NCI-H2081 (cell line): Measurements from ENCODE around the gene ATP9A.
"Not testable (repeated sequence)": the region's sequence is repeated elsewhere in the genome, so short reads cannot be mapped to it uniquely, and the experiment has no call there.

Experiments used
- DNase-seq, 2 experiments: peaks; one replicate each; lab custom pipeline; 2025; lab: John Stamatoyannopoulos, UW

ATP9A gene

DNA sequence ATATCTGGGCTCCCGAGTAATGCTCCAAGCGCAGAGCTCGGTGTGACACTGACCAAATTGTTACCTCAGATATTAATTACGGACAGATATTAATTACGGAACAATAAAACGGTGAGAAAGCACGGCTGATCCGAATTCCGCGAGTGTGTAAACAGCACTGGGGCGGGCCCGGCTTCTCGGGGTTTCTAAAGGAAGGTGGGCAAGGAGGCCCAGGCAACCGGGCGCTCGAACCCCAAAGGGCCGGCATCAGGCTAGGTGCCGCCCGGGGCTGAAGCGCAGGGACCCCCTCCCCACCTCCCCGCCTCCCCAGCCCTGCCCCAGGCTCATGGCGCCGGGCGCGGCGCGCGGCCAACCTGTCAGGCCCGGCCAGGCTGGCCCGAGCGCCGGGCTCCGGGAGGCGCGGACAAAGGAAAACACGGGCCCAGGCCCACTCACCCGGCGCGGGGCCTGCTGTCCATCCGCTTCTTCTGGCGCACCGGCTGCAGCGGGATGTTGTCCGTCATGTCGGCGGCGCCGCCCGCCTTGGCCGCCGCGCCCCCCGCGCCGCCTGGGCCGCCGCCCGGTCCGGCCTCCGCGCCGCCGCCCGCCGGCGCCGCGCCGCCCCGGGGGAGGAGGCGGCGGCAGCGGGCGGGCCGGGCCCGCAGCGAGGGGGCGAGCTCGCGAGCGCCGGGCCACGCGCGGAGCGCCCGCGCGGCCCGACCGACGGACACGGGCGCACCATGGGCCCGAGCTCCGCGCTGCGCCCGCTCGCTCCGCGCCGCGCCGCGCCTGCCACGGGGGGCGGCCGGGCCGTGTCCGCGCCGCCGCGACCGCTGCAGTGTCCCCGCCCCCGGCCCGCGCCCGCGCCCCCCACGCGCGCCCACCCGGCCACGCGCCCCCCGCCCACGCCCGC, at the start of gene ATP9A:
Gene ATP9A (minus strand): TSS at position 524 of the 892 bp plus-strand sequence. CDS start 21 bp downstream, at position 503.
- peak in 1 of 2 experiments; percentile 19 for DNase-seq

GRCh38 chr20:51816856-51817255, 48.7 kb upstream of the ATP9A start:
- DNase-seq, result not testable (repeated sequence)

GRCh38 chr20:51815383-51816076, 47.3 kb upstream of the ATP9A start:
- no peak for DNase-seq

GRCh38 chr20:51812861-51813260, 44.7 kb upstream of the ATP9A start:
- DNase-seq, result no peak

- peak in 1 of 2 experiments; percentile 41 for DNase-seq
Measured at GRCh38 chr20:51811514-51812128, 43.4 kb upstream of the ATP9A start.

DNA sequence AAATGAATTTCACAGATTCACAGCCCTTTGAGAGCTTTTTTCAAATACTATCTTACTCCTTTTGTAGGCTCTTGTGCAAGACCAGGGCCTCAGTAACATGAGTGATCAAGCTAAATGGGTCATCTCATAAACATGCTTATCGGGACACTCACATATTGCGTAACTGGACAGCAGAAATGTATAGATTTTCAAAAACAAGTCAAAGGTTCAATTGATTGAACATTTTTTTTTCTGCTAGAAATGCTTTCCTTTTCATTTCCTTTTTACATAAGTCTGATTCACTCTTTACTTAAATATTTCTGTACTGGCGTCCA, 42.8 kb upstream of the ATP9A start:
- DNase-seq, result no peak

DNA sequence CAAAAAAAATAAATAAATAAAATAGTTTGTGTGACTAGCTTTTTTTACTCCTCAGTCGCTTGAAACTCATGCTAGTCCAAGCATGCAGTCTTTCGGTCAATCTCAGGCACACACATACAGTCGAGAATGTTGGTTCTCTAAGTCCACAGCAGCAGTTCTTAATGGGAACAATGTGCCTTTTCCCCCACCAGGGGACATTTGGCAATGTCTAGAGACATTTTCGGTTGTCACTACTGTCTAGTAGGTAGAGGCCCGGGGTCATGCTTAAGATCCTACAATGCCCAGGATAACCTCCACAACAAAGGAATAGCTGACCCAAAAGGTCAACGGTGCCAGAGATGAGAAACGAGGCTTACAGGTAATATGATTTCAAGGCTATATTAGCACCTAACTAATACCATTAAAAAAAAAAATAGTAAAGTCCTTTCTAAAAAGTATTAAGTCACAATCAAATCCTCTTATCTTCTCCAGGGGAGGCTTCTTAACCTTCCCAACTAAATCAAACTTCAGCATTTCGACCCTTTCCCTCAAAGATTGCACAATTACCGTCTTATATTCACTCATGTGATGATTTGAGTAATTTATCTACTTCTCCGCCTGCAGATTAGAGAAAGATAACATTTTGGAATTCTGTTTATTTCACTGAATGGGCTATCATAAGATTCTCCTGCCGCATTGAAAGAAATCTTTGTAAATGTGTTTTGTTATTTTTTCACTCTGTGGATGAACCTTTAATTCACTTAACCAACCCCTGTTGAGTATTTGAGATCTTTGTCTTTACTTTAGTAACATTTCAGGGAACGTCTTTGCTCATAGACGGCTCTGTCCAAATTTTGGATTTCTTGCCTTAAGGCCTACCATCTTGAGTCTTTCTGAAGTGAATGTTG, 42.2 kb upstream of the ATP9A start:
- no peak for DNase-seq

DNA sequence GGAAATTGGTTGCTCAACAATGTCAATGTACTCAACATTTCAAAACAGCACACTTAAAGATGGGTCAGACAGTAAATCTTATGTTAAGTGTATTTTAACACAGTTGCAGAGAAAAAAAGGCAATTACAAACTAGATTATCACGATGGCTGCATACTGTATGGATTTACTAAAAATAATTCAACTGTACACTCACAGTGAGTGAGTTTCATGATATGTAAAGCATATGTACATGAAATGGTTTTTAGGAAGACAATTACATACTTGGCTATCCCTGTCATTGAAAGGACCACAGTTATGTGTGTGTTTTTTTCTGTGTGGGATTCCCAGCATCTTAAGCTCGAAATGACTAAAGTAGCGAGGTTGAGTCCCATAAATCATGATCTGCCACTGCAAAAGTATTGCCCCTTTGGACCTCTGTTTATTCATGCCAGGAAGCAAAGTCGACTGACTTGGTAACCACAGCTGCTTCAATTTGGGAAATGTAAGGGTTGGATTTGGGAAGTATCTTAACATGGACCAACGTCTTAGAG, 39.6 kb upstream of the ATP9A start:
- no peak for DNase-seq

- no peak for DNase-seq
Measured at GRCh38 chr20:51804754-51805153, 36.6 kb upstream of the ATP9A start.

DNA sequence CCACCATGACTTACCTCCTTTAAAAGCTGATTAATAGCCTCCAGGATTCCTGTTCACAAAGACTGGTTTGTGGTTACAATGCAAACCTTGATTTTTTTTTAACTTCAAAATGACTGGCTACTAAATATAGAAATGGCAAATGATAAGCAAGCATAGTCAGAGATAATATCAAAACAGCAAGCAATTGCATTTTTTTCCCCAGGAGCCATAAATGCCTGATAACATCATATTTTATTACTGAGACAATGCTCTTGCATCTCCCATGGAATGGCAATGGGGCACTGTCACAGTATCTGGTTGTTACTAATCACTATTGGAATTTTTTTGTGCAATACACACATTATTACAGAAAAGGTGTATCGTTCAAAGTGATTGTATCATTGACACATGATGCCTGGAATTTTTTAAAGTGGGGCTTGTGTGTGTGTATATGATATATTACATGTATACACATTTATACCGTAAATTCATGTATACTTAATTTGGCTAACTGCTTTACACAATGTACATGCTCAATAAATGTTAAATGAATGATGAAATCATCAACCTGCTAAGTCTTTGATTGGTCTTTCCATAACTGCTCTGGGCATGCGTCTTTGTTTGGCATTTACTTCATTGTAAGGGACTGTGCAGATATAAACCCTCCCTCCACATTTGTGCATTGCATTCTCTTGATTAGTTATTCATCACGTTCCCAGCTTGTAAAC, 35.1 kb upstream of the ATP9A start:
- DNase-seq, result no peak

GRCh38 chr20:51802170-51802751, 34.1 kb upstream of the ATP9A start, which contains the start of gene SALL4:
Gene SALL4, minus strand, starts transcription at chr20:51802521. Its CDS starts 113 bp downstream, at chr20:51802408.
- DNase-seq, result no peak

GRCh38 chr20:51801823-51802123, 33.6 kb upstream of the ATP9A start:
- DNase-seq, result no peak

GRCh38 chr20:51801122-51801822, 33.1 kb upstream of the ATP9A start:
- no peak for DNase-seq

GRCh38 chr20:51800872-51801121, 32.6 kb upstream of the ATP9A start:
- no peak for DNase-seq

- DNase-seq, result peak; percentile 45 to 68
Measured at GRCh38 chr20:51800060-51800871, 32.1 kb upstream of the ATP9A start.

GRCh38 chr20:51799401-51799860, 31.2 kb upstream of the ATP9A start:
- no peak for DNase-seq

DNA sequence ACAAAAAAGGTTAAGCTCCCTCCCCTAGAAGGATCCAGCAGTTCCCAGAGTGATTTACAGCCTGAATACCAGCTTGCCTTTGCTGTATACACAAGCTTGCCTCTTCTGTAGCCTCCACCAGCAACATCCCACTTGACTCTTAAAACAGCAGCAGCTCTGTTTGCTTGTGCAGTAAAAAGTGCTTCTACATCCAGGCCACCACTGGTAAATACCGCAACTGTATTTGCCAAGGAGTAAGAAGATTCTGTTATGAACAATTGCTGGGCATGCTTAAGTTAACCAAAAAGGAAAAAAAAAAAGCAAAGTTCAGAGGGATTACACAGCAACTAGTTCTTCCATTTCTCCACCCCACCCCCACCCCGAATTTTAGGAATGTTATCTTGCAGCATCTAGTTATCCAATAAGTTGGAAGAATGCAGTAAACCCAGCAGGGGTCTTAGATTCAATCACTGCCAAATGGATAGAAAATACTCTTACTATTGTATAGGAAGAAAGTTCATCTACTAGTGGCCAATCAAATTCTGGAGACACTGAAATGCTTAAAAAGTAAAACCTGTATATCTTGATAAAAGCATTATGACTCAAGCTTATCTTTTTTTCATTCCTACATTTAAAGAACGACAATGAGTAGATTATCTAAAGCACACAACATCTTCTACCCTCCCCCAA, 29.3 kb upstream of the ATP9A start:
- no peak for DNase-seq

DNA sequence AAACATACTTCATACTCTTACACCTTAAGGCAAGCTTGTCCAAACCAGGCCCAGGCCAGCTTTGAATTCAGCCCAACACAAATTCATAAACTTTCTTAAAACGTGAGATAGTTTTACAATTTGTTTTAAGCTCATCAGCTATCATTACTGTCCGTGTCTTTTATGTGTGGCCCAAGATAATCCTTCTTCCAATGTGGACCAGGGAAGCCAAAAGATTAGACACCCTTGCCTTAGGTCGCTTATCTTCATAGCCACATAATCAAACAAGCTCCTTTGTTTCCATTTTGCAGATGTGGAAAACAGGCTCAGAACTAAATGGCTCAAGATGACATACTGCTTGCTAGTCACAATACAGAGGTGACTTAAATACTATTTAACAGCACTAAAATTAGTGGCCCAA, 28.1 kb upstream of the ATP9A start:
- DNase-seq, result no peak

GRCh38 chr20:51792960-51793359, 24.8 kb upstream of the ATP9A start:
- no peak for DNase-seq
